Heart right ventricle (tissue), 16 donors: ENCODE data around the gene HEXIM1. TPM values are rescaled to one million over a fixed set of nuclear protein-coding genes. Genes with fewer than 3 reads are reported as not detected.

Experiments used
- ATAC-seq, 8 donors: fragments of 200-7000 bp; cut with Tn5 transposase; one replicate each; pipeline ENCODE4 v1.9.1; 2020; ENCODE audit warnings: mild to moderate bottlenecking in 8 of 8, moderate library complexity in 8 of 8, moderate number of reproducible peaks in 1 of 8
- DNase-seq, 2 donors: peaks; one replicate each; pipeline ENCODE4 v3.0.0-alpha.2; 2020
- H3K27ac ChIP-seq, 10 donors: fragments of 200-600 bp; sonication (generic) in 2 of 10; one replicate each; pipeline versions ENCODE4 v1.5.0 to v1.8.0; 2020 to 2022; ENCODE audit warnings: mild to moderate bottlenecking in 3 of 10
- H3K27me3 ChIP-seq, 7 donors: fragments of 200-600 bp; one replicate each; pipeline ENCODE4 v1.8.0; 2021 to 2022; ENCODE audit warnings: mild to moderate bottlenecking in 2 of 7
- H3K36me3 ChIP-seq, 9 donors: fragments of 200-600 bp; sonication (generic) in 1 of 9; one replicate each; pipeline versions ENCODE4 v1.5.0 to v1.8.0; 2020 to 2022; ENCODE audit warnings: mild to moderate bottlenecking in 2 of 9
- H3K4me1 ChIP-seq, 9 donors: fragments of 200-600 bp; sonication (generic) in 1 of 9; one replicate each; pipeline versions ENCODE4 v1.5.0 to v1.8.0; 2020 to 2022; ENCODE audit warnings: mild to moderate bottlenecking in 4 of 9
- H3K4me3 ChIP-seq, 10 donors: fragments of 200-600 bp; sonication (generic) in 2 of 10; one replicate each; pipeline versions ENCODE4 v1.5.0 to v1.8.0; 2020 to 2022; ENCODE audit warnings: mild to moderate bottlenecking in 7 of 10, moderate library complexity in 2 of 10
- H3K9me3 ChIP-seq, 11 donors: fragments of 200-600 bp in 10 of 11; sonication (generic) in 2 of 11; one replicate each; pipeline versions ENCODE4 v1.5.0 to v1.8.0; 2013 to 2022; ENCODE audit warnings: mild to moderate bottlenecking in 2 of 11, control low read depth in 1 of 11, moderate library complexity in 1 of 11
- WGBS, 2 donors: extraction: QIAGEN DNeasy Blood & Tissue Kit; methylation state at CpG; one replicate each; pipeline ENCODE4 v1.1.7; 2013; ENCODE audit warnings: inconsistent platforms in 1 of 2; 5-methylcytosine and 5-hydroxymethylcytosine counted together
- intact Hi-C, 10 donors: fragments of 100-400 bp; cut with DNase I; formaldehyde crosslinking; loops; one replicate each; pipeline versions ENCODE4 v1.11.1 to v1.14.2; 2022
- polyA plus RNA-seq, 2 donors: library from polyadenylated mRNA; stranded (reverse); fragments of 200-250 nt; gene quantifications; one replicate each; pipeline ENCODE4 v1.2.3, GENCODE V29; 2013
- total RNA-seq, 10 donors: library from RNA; stranded (reverse); fragmentation: NEBNext Ultra II Directional in 3 of 10; extraction: Animal tissue kit (Norgen Biotek cat#: 25700) in 3 of 10; gene quantifications; one replicate each; pipeline versions ENCODE4 v1.2.1 to v1.2.4, GENCODE V29; 2021 to 2023
- TF ChIP-seq, protein P1 (sequence below), 9 donors: fragments of 200-600 bp; sonication (generic) in 2 of 9; IDR thresholded peaks; one replicate each; pipeline versions ENCODE4 v1.5.0 to v1.8.0; 2021 to 2022; ENCODE audit warnings: antibody characterized with exemption in 9 of 9, mild to moderate bottlenecking in 5 of 9, moderate library complexity in 1 of 9
- donor health status: Arrhythmogenic right ventricular cardiomyopathy.
- donor health status: ischemic (EF 13 %, LVEDD 7.1; RV severe dilation, severe dysfunction).
- donor health status: healthy with polysubstance abuse.
- donor health status: DM: no; HTN: yes; CAD: no.
- donor health status: DM: no; HTN: no; CAD: no.
- donor health status: ischemic (EF 25% LVEDD 6.9; RV normal size, moderate dysfunction).
- donor health status: ischemic (EF 25% LVEDD 5.7; RV mildly dilated, moderate dysfunction).
- donor health status: healthy.
- donor health status: DM: yes; HTN: yes; CAD: no.
- donor health status: Ischemic cardiomyopathy.
- donor health status: ischemic (EF 35%, LVEDD 5.7; RV mildly dilated, moderate dysfunction).
- donor health status: nonischemic (EF 11% LVEDD 7.7; RV severe dilation, severe dysfunction).
- donor health status: DM: yes; HTN: yes; CAD: no.
- donor health status: PGD.
- donor health status: ischemic (EF 29% LVEDD 5.4; RV normal size, mild dysfunction).
- donor health status: nonischemic (EF 23%, LVEDD 6.1; RV moderate dilation, normal function).

Gene HEXIM1
- total and polyA plus RNA-seq, 12 donors = 8.4 to 37.4 (median 18.3) TPM

DNA sequence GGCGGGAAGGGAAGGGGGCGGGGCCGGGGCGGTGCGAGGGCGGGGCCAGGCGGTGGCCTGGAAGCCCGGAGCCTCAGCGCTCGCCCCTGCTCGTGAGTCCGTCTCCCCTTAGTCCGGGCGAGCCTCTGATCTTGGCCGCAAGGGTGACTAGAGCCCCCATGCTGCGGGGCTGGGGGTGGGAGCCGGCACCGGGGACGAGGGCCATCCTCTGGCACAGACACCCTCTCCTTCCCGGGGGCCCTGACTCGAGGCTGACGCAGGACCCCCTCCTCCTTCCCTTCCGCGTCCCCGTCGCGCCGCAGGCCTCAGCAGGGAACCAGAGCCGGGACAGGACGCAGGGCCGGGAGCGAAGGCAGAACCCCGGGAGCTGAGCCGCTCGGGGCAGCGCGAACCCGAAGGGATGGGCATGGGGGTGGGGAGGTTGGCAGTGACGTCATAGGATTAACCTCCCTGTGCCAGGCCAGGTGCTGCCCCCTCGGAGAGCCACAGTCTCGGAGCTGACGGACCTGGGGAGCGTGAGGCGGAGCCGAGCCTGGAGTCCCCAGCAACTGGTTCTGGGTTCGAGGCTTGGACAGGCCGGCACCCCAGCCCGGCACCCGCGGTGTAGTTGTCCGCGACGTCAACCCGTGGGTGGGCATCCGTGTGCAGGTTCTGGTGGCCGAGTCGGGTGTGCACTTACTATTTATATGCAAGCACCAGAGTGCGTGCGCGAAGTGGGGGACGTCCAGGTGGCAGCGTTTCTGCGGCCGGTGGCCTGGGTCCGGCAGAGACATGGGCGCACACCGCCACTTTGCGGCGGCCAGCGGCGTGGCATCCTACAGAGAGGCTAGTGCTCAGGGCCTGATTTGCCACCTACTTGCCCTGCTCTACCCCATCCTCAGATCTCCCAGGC, 15.5 kb upstream of the HEXIM1 start:
- H3K27me3 ChIP-seq = no peaks in the 10 kb centered on the region
- H3K4me3 ChIP-seq = peak overlapping the region; percentile 75 to 100 (median 93)
- H3K4me1 ChIP-seq = peaks cover 33 to 67% (median 60%) of the 10 kb centered on the region in 9 donors
- ATAC-seq (peak; percentile 64 to 80 (median 78)), DNase-seq (peak; percentile 81 to 86)
- 1% methylated on average over 57 to 65 of the region's 71 CpGs for WGBS, 2 donors
- intact Hi-C loops = loop anchor here in 5 of 10 donors (1.0 to 10.0 kb wide), 10 partner anchors 36 to 358 kb away; partner anchors contain the start of gene NMT1 (in 1 of the 5)
- TF ChIP-seq, protein P1, sequence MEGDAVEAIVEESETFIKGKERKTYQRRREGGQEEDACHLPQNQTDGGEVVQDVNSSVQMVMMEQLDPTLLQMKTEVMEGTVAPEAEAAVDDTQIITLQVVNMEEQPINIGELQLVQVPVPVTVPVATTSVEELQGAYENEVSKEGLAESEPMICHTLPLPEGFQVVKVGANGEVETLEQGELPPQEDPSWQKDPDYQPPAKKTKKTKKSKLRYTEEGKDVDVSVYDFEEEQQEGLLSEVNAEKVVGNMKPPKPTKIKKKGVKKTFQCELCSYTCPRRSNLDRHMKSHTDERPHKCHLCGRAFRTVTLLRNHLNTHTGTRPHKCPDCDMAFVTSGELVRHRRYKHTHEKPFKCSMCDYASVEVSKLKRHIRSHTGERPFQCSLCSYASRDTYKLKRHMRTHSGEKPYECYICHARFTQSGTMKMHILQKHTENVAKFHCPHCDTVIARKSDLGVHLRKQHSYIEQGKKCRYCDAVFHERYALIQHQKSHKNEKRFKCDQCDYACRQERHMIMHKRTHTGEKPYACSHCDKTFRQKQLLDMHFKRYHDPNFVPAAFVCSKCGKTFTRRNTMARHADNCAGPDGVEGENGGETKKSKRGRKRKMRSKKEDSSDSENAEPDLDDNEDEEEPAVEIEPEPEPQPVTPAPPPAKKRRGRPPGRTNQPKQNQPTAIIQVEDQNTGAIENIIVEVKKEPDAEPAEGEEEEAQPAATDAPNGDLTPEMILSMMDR (IDR thresholded peaks at IDR 0.05) = peak; percentile 71 to 86 (median 78)
- H3K27ac ChIP-seq = peak overlapping the region; percentile 90 to 99 (median 98)
- no peaks in the 10 kb centered on the region for H3K9me3 ChIP-seq
- H3K36me3 ChIP-seq = peaks cover 0 to 4% (median 0%) of the 10 kb centered on the region in 9 donors

DNA sequence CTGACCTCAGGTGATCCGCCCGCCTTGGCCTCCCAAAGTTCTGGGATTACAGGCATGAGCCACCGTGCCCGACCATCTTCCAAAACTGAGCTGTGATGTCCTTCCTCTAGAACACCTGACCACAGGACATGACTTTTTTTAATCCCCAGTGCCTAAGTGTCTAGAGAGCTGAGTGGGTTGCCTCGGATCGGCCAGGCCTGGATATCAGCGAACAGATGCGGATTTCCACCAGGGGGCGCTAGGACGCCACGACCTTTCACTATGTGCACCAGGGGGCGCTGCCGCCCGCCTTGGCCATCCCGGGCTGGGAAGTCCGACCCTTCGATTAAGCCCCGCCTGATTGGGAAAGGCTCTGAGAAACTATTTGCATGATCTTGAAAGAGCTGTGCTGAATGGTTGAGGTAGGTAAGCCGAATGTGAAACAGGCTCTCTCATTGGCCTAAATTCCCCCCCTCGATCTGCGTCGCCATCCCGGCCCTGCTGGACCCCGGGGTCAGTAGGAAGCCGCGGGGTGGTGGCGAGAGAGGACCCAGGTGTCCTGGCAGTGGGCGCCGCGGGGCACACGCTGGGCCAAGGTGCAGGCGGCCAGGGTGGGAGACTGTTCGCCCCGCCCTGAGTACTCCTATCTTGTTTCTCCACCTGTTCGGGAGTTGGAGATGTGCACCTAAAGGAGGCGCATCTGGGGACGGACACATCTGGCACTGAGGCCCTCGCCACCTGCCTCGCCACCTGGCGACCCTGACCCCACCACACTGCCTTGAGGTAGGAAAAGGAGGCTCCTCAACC, 12.9 kb upstream of the HEXIM1 start, which contains the start of gene ACBD4:
Gene ACBD4, plus strand, starts transcription at position 496 of the 786 bp plus-strand sequence. CDS start 458 bp downstream, outside the sequence.
- Histone ChIP-seq H3K36me3 (peaks cover 0 to 28% (median 0%) of the 10 kb centered on the region in 9 donors), H3K27me3 (no peaks in the 10 kb centered on the region), H3K9me3 (no peaks in the 10 kb centered on the region), H3K4me1 (peaks cover 13 to 41% (median 35%) of the 10 kb centered on the region in 9 donors), H3K27ac (peak within 1 kb of the TSS in 9 of 10 donors; percentile 65 to 86 (median 79)), H3K4me3 (peak within 1 kb of the TSS; percentile 61 to 78 (median 70))
- ATAC-seq (peak; percentile 73 to 90 (median 86)), DNase-seq (peak; percentile 94 to 97)
- 7% methylated on average over 40 of the region's 40 CpGs for WGBS, 2 donors
- TF ChIP-seq, protein P1 (IDR thresholded peaks at IDR 0.05) = peak; percentile 100
- intact Hi-C loops = loop anchor here in 9 of 10 donors (1.0 to 10.0 kb wide), 6 partner anchors 61 to 249 kb away; no protein-coding TSS in a partner anchor

DNA sequence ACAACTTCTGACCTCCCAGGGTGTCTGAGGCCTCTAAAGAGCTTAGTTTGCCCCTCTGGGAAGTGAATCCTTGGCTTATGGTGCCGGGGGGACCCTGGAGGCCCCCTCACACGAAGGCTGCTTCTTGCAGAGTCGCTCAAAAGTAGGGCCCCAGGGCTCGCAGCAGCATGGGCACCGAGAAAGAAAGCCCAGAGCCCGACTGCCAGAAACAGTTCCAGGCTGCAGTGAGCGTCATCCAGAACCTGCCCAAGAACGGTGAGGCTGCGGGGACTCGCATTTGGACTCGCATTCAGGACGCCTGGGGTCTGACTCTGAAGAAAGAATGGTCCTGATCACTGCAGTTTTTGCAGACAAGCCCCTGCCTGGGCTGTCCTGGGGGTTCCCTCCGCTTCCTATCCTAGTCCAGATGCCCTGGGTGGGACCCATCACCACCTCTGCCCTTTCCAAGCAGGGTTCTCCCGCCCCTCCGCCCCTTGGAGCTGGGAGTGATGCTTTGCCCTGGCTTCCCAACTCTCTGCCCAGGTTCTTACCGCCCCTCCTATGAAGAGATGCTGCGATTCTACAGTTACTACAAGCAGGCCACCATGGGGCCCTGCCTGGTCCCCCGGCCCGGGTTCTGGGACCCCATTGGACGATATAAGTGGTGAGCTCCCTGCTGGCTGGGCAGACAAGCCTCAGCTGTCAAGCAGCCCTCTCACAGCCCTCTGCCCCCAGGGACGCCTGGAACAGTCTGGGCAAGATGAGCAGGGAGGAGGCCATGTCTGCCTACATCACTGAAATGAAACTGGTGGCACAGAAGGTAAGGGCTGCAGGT, 12.1 kb upstream of the HEXIM1 start:
- intact Hi-C loops = loop anchor here in 9 of 10 donors (1.0 to 10.0 kb wide), 6 partner anchors 61 to 249 kb away; no protein-coding TSS in a partner anchor
- WGBS, 2 donors = 57 to 66% methylated on average over 21 of the region's 21 CpGs

More for the DNA sequence above, 12.1 kb upstream of the HEXIM1 start:
- H3K27ac ChIP-seq = peak overlapping the region in 9 of 10 donors; percentile 65 to 86 (median 79)
- TF ChIP-seq, protein P1 (IDR thresholded peaks at IDR 0.05) = no peak
- no peak for ATAC-seq
- H3K9me3 ChIP-seq = no peaks in the 10 kb centered on the region
- peaks cover 13 to 33% (median 27%) of the 10 kb centered on the region in 9 donors for H3K4me1 ChIP-seq
- peaks cover 0 to 28% (median 0%) of the 10 kb centered on the region in 9 donors for H3K36me3 ChIP-seq
- peak overlapping the region; percentile 61 to 78 (median 70) for H3K4me3 ChIP-seq
- no peaks in the 10 kb centered on the region for H3K27me3 ChIP-seq
- no peak for DNase-seq
